Parathyroid adenoma (tissue), 2 donors: Measurements from ENCODE around the gene ADARB2.

Experiments used
- H2AFZ ChIP-seq: fragments of 300-600 bp; sonication (generic); one replicate; pipeline ENCODE4 v1.7.0; 2017; ENCODE audit warnings: antibody characterized with exemption, mild to moderate bottlenecking
- H3K27ac ChIP-seq: fragments of 300-600 bp; sonication (generic); one replicate; pipeline ENCODE4 v1.7.0; 2017
- H3K27me3 ChIP-seq: fragments of 300-600 bp; sonication (generic); one replicate; pipeline ENCODE4 v1.7.0; 2017; ENCODE audit warnings: low read length; ENCODE audit not compliant: control insufficient read depth, insufficient read depth
- H3K36me3 ChIP-seq: fragments of 300-600 bp; sonication (generic); one replicate; pipeline ENCODE4 v1.7.0; 2017; ENCODE audit warnings: low read length; ENCODE audit not compliant: control insufficient read depth, insufficient read depth
- H3K4me1 ChIP-seq: fragments of 300-600 bp; sonication (generic); one replicate; pipeline ENCODE4 v1.7.0; 2017; ENCODE audit warnings: control low read depth
- H3K4me2 ChIP-seq: fragments of 300-600 bp; sonication (generic); one replicate; pipeline ENCODE4 v1.7.0; 2017; ENCODE audit warnings: low read length
- H3K4me3 ChIP-seq: fragments of 300-600 bp; sonication (generic); one replicate; pipeline ENCODE4 v1.7.0; 2017; ENCODE audit warnings: low read depth, low read length
- H3K79me2 ChIP-seq: fragments of 300-600 bp; sonication (generic); one replicate; pipeline ENCODE4 v1.7.0; 2017; ENCODE audit warnings: control low read depth
- H3K9ac ChIP-seq: fragments of 300-600 bp; sonication (generic); one replicate; pipeline ENCODE4 v1.7.0; 2017; ENCODE audit warnings: mild to moderate bottlenecking
- H3K9me3 ChIP-seq: fragments of 300-600 bp; sonication (generic); one replicate; pipeline ENCODE4 v1.7.0; 2017; ENCODE audit warnings: low read length; ENCODE audit not compliant: control insufficient read depth
- TF ChIP-seq, protein P1 (sequence below): fragments of 300-600 bp; sonication (generic); IDR thresholded peaks from one replicate; pipeline ENCODE4 v1.7.0; 2017; ENCODE audit warnings: antibody characterized with exemption, mild to moderate bottlenecking
- donor health status: primary hyperparathyroidism.

The ADARB2 gene

DNA sequence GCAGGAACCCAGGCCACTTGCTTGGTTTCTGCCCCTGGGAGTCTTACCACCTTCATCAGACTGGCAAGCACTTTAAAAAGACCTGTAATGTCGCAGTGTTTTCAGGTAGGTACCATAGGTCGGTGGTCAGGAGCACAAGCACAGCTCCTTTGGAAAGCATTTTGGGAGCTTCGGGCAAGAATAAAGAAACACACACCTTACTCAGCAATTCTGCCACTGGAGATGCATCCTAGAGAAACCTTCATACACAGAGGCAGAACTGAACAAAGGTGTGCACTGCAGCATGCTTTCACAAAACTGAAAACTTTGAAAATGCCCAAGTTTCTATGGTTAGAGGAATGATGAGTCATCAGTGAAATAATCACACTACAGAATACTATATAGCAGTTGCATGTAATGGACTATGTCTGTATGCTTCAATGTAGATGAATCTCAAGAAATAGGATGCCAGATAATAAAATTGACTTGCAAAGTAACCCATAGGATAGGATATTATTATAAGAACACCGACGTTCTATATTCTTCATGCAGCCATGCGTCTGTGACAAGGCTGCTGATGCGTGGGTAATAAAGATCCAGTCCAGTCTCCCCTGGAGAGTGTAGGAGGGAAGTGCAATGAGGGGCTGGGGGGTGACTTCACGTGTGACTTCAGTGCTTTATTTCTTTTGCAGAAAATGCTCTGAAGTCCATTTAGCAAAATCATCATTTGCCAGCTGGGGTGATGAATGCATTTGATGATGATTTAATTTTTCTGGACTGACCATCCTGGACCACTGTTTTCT is 371.6 kb downstream of the ADARB2 start:
- H3K4me2 ChIP-seq = no peak overlapping the region
- H3K4me3 ChIP-seq = no peak overlapping the region
- H3K9ac ChIP-seq = no peak overlapping the region
- H3K27me3 ChIP-seq = no peaks in the 10 kb centered on the region
- no peaks in the 10 kb centered on the region for H3K79me2 ChIP-seq
- no peaks in the 10 kb centered on the region for H3K4me1 ChIP-seq
- H3K36me3 ChIP-seq = no peaks in the 10 kb centered on the region
- H3K27ac ChIP-seq = no peak overlapping the region
- H2AFZ ChIP-seq = no peak overlapping the region
- H3K9me3 ChIP-seq = no peaks in the 10 kb centered on the region
- TF ChIP-seq, protein P1, sequence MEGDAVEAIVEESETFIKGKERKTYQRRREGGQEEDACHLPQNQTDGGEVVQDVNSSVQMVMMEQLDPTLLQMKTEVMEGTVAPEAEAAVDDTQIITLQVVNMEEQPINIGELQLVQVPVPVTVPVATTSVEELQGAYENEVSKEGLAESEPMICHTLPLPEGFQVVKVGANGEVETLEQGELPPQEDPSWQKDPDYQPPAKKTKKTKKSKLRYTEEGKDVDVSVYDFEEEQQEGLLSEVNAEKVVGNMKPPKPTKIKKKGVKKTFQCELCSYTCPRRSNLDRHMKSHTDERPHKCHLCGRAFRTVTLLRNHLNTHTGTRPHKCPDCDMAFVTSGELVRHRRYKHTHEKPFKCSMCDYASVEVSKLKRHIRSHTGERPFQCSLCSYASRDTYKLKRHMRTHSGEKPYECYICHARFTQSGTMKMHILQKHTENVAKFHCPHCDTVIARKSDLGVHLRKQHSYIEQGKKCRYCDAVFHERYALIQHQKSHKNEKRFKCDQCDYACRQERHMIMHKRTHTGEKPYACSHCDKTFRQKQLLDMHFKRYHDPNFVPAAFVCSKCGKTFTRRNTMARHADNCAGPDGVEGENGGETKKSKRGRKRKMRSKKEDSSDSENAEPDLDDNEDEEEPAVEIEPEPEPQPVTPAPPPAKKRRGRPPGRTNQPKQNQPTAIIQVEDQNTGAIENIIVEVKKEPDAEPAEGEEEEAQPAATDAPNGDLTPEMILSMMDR = no peak

DNA sequence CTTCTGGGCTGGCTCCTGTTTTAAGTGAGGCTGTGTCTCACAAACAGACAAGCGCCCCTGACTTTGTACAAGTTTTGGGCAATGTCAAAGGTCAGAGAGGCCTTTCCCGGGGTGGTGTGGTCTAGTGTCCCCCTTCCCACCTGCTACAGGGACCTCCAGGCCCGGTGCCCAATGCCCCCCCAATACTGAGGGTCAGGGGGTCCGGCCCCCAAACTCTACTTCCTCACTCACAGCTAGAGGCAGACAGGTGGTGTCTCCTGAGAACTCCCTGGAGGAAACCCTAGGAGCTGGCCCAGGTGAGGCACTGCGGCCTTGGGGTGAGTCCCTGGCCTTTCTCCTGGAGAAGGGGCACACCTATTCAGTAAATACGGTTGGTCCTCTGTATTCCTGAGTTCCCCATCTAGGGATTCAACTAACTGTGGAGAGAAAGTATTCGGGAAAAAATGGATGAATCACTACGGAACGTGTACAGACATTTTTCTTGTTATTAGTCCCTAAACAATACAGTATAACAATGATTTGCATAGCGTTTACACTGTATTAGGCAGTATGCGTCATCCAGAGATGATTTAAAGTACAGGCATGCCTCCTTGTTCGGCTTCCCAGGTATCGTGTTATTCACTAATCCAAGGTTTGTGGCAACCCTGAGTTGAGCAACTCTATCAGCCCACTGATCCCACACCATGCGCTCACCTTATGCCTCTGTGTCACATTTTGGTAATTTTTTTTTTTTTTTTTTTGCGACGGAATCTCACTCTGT is 373.0 kb downstream of the ADARB2 start:
- H3K9ac ChIP-seq = no peak overlapping the region
- H2AFZ ChIP-seq = no peak overlapping the region
- H3K9me3 ChIP-seq = no peaks in the 10 kb centered on the region
- H3K79me2 ChIP-seq = no peaks in the 10 kb centered on the region
- H3K27me3 ChIP-seq = no peaks in the 10 kb centered on the region
- H3K36me3 ChIP-seq = no peaks in the 10 kb centered on the region
- no peak overlapping the region for H3K4me3 ChIP-seq
- H3K27ac ChIP-seq = no peak overlapping the region
- no peak overlapping the region for H3K4me2 ChIP-seq
- TF ChIP-seq, protein P1 = no peak
- peaks cover 1% of the 10 kb centered on the region for H3K4me1 ChIP-seq

DNA sequence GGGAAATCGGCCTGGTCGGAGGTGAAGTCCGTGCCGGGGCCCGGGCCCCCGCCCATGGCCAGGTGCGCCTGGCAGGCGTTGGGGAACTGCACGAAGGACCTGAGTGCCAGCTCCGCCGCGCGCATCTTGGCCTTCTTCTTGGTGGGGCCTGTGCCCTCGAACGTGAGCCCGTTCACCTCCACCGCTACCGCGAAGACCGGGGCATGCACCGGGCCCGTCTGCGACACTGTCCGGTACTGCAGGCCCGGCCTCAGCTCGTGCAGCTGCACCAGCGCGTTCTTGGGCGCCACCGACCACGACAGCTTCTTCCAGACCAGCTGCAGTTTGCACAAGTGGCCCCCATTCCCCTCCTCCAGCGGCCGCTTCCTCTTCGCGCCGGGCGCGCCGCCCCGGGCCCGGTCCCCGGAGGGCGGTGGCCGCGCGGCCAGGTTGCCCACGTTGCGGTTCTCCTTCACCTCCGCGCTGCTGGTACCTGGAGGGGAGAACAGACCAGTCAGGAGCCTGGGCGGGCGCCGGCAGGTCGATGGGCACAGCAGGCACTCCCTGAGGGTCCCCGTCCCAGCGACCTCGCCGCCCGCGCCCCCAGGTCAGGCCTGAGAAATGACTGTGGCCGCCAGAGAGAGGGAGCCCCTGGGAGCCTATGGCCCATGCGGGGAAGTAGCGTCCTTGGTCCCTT is 373.7 kb downstream of the ADARB2 start:
- Histone ChIP-seq H3K4me3 (no peak overlapping the region), H3K4me1 (peaks cover 6% of the 10 kb centered on the region), H3K9me3 (no peaks in the 10 kb centered on the region)

DNA sequence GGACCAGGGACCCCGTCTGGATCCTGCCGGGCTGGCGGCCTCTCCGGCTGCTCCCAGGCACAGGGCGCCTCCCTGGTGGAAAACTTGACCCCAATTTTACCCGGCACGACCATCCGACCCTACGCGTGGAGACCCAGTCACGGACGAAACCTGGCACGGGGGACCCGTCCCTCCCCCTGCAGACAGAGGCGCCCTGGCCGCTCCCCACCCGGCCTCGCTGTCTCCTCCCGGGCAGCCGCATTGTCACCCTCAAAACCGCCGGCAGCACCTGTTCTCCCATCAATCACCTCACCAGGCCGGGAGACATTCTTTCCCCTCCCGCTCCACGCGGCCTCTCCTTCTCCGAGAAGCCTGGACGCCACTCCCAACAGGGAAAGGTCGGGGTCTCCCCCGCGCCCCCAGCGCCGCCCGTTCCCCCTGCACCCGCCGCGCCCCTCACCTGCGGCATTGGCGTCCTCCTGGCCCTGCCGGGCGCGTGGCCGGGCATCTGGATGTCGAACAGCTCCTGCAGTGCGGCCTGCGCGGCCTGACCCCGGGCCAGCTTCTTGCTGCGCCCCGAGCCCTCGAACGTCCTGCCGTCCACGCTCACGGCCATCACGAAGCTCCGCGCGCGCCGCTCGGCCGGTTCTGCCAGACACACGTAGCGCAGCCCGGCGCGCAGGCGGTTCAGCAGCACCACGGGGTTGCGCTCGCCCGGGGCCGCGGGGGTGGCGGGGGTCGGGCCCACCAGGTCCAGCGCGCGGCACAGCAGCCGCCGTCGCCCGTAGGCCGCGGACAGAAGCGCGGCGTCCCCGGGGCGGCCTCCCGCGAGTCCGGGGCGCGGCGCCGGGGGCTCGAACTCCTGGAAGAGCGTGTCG is 374.5 kb downstream of the ADARB2 start:
- no peak overlapping the region for H3K4me3 ChIP-seq
- H3K36me3 ChIP-seq = no peaks in the 10 kb centered on the region
- no peak overlapping the region for H2AFZ ChIP-seq
- no peak overlapping the region for H3K27ac ChIP-seq
- no peak overlapping the region for H3K4me2 ChIP-seq
- peaks cover 6% of the 10 kb centered on the region for H3K4me1 ChIP-seq
- H3K79me2 ChIP-seq = no peaks in the 10 kb centered on the region
- H3K27me3 ChIP-seq = no peaks in the 10 kb centered on the region
- TF ChIP-seq, protein P1 = no peak
- no peaks in the 10 kb centered on the region for H3K9me3 ChIP-seq
- no peak overlapping the region for H3K9ac ChIP-seq

More for the DNA sequence above, 373.7 kb downstream of the ADARB2 start:
- H3K27ac ChIP-seq = no peak overlapping the region
- H3K9ac ChIP-seq = no peak overlapping the region
- no peak overlapping the region for H2AFZ ChIP-seq
- H3K27me3 ChIP-seq = no peaks in the 10 kb centered on the region
- TF ChIP-seq, protein P1 = no peak
- no peaks in the 10 kb centered on the region for H3K79me2 ChIP-seq
- H3K4me2 ChIP-seq = no peak overlapping the region
- no peaks in the 10 kb centered on the region for H3K36me3 ChIP-seq
